K562 (cell line): ENCODE measurements around the gene CPPED1. TPM values are rescaled to one million over a fixed set of nuclear protein-coding genes. Genes with fewer than 3 reads are reported as not detected.

Experiments used
- ATF7 ChIP-seq: fragments of 450-650 bp; IDR thresholded peaks from 2 replicates; pipeline ENCODE4 v1.7.1; 2014; ENCODE audit warnings: mild to moderate bottlenecking, moderate library complexity
- CREB3 ChIP-seq: fragments of 450-650 bp; conservative IDR thresholded peaks from 2 replicates; pipeline ENCODE4 v1.6.1; 2016; ENCODE audit warnings: missing genetic modification characterization, low read depth, mild to moderate bottlenecking, missing compliant biosample characterization, moderate library complexity
- FOS ChIP-seq: IDR thresholded peaks from 3 replicates; pipeline ENCODE4 v1.6.1; 2011; ENCODE audit not compliant: insufficient read length; ENCODE audit errors: extremely low read depth
- HDAC1 ChIP-seq, 2 experiments: fragments of 450-650 bp; IDR thresholded peaks; 2 replicates each; pipeline ENCODE4 v1.6.1; 2016 to 2017; ENCODE audit warnings: inconsistent platforms in 1 of 2, mild to moderate bottlenecking in 1 of 2, moderate library complexity in 1 of 2
- IFI16 ChIP-seq: fragments of 250-450 bp; sonication (Bioruptor Pico); IDR thresholded peaks from 2 replicates; pipeline ENCODE4 v2.1.2; 2022; ENCODE audit warnings: mild to moderate bottlenecking, inconsistent platforms
- JUNB ChIP-seq: fragments of 450-650 bp; formaldehyde crosslinking; conservative IDR thresholded peaks from 2 replicates; pipeline ENCODE4 v1.4.0; 2020; ENCODE audit warnings: mild to moderate bottlenecking
- LEF1 ChIP-seq: fragments of 450-650 bp; IDR thresholded peaks from 2 replicates; pipeline ENCODE4 v1.6.1; 2016; ENCODE audit warnings: mild to moderate bottlenecking
- MAFF ChIP-seq: IDR thresholded peaks from 2 replicates; pipeline ENCODE4 v1.6.1; 2012; ENCODE audit warnings: low read length, improper control_type of control experiment
- MCM7 ChIP-seq, 2 experiments: fragments of 450-650 bp; IDR thresholded peaks; 2 replicates each; pipeline ENCODE4 v1.6.1; 2016 to 2018
- NR2C1 ChIP-seq, 2 experiments: fragments of 450-650 bp; IDR thresholded peaks; 2 replicates each; pipeline ENCODE4 v1.6.1; 2017; ENCODE audit warnings: mild to moderate bottlenecking in 2 of 2, antibody characterized with exemption in 1 of 2, inconsistent platforms in 1 of 2, missing compliant biosample characterization in 1 of 2, missing genetic modification characterization in 1 of 2
- PTTG1 ChIP-seq: fragments of 450-650 bp; IDR thresholded peaks from 2 replicates; pipeline ENCODE4 v1.6.1; 2016; ENCODE audit warnings: low read depth, mild to moderate bottlenecking, missing genetic modification characterization, missing compliant biosample characterization
- SMARCC2 ChIP-seq: fragments of 450-650 bp; IDR thresholded peaks from 2 replicates; pipeline ENCODE4 v1.6.1; 2017; ENCODE audit warnings: antibody characterized with exemption, moderate library complexity, mild to moderate bottlenecking, low read depth
- TOE1 ChIP-seq, 2 experiments: fragments of 450-650 bp in 1 of 2; sonication (generic) in 1 of 2; formaldehyde crosslinking in 1 of 2; IDR thresholded peaks; 2 replicates each; pipeline versions ENCODE4 v1.7.1 to v1.8.0; 2016 to 2022; ENCODE audit warnings: borderline replicate concordance in 2 of 2, mild to moderate bottlenecking in 2 of 2, antibody characterized with exemption in 1 of 2, inconsistent platforms in 1 of 2, low read depth in 1 of 2, missing genetic modification reagents in 1 of 2, moderate library complexity in 1 of 2
- ZBTB34 ChIP-seq: fragments of 250-450 bp; sonication (Bioruptor Pico); IDR thresholded peaks from 2 replicates; pipeline ENCODE4 v1.8.0; 2021; ENCODE audit warnings: mild to moderate bottlenecking, moderate library complexity
- ZNF316 ChIP-seq: fragments of 450-650 bp; IDR thresholded peaks from 2 replicates; pipeline ENCODE4 v1.6.1; 2016
- ZNF354B ChIP-seq: fragments of 250-450 bp; sonication (Bioruptor Pico); IDR thresholded peaks from 2 replicates; pipeline ENCODE4 v1.4.0; 2020
- ZNF384 ChIP-seq: IDR thresholded peaks from 2 replicates; pipeline ENCODE4 v1.6.1; 2012; ENCODE audit warnings: low read depth, low read length, improper control_type of control experiment
- ZNF589 ChIP-seq: fragments of 200-800 bp; sonication (Bioruptor generic); IDR thresholded peaks from 2 replicates; pipeline ENCODE4 v1.6.1; 2016; ENCODE audit warnings: low read depth, missing genetic modification characterization, missing compliant biosample characterization
- ZNF696 ChIP-seq: fragments of 250-450 bp; sonication (Bioruptor Pico); conservative IDR thresholded peaks from 2 replicates; pipeline ENCODE4 v1.4.0; 2020; ENCODE audit warnings: mild to moderate bottlenecking, moderate library complexity
- polyA plus RNA-seq, 8 experiments: library from polyadenylated mRNA; depleted of rRNA in 4 of 8; stranded (reverse) in 5 of 8; unstranded in 3 of 8; fragments of >200 nt; fragmentation: Nextera tagmentation in 2 of 8; fragmentation: Illumina TruSeq in 1 of 8; extraction: Ambion mirVana in 2 of 8; extraction: Trizol in 1 of 8; gene quantifications; 2 replicates each; pipeline versions ENCODE4 v1.2.1 to v1.2.3, GENCODE V29; 2011 to 2014; ENCODE audit warnings: inconsistent platforms in 1 of 8, missing spikeins in 1 of 8
- total RNA-seq, 7 experiments: library from RNA; depleted of rRNA in 6 of 7; stranded (reverse); fragments of >200 nt in 6 of 7; fragmentation: Illumina TruSeq in 2 of 7; extraction: Trizol in 2 of 7; gene quantifications; 2 replicates each; pipeline versions ENCODE4 v1.2.1 to v1.2.3, GENCODE V29; 2011 to 2021; ENCODE audit warnings: low replicate concordance in 1 of 7

CPPED1 gene
- total and polyA plus RNA-seq, 9 of the 15 experiments (the other 6 are each of a cell fraction or from before 2014, with no cell fraction given), result 7.5 to 25.7 (median 16.9) TPM

GRCh38 chr16:12613131-12613991 is 190.3 kb downstream of the CPPED1 start (continued):
- TF ChIP-seq CREB3 (tag) (no peak), HDAC1 (IDR thresholded peaks at IDR 0.05) (peak in 1 of 2 experiments; percentile 58; a peak in 2 of 4 replicates), SMARCC2 (peak; percentile 92), MAFF (peak; percentile 66; the same call in 1 of the 2 replicates), MCM7 (IDR thresholded peaks at IDR 0.05) (no peak), ZNF384 (peak; percentile 66), ATF7 (peak; percentile 62), ZNF354B (CRISPR knock-in tag) (no peak), ZNF316 (peak; percentile 88), PTTG1 (tag) (0 out of 2 replicates have a peak, but pooled peaks have one; percentile 56), FOS (peak; percentile 71), NR2C1 (IDR thresholded peaks at IDR 0.05) (peak; percentile 80), NR2C1 (tag; IDR thresholded peaks at IDR 0.05) (peak; percentile 85), IFI16 (CRISPR knock-in tag) (0 out of 2 replicates have a peak, but pooled peaks have one; percentile 8), JUNB (CRISPR knock-in tag) (0 out of 2 replicates have a peak, but pooled peaks have one; percentile 9), ZNF589 (peak; percentile 91), ZNF696 (CRISPR knock-in tag) (no peak), ZBTB34 (CRISPR knock-in tag) (peak; percentile 72; the same call in 1 of the 2 replicates), TOE1 (IDR thresholded peaks at IDR 0.05; ENCODE audit: borderline replicate concordance) (peak; percentile 90), TOE1 (CRISPR knock-in tag; IDR thresholded peaks at IDR 0.05; ENCODE audit: borderline replicate concordance, low read depth) (no peak), LEF1 (peak; percentile 86)
